GM12878 (cell line): ENCODE measurements around the gene PLA2G5.

Source experiments
- BCL3 ChIP-seq: IDR thresholded peaks from 2 replicates; pipeline ENCODE4 v1.6.1; 2011; ENCODE audit warnings: borderline replicate concordance, low read depth, mild to moderate bottlenecking, moderate library complexity, low read length; ENCODE audit not compliant: insufficient read depth, poor library complexity, severe bottlenecking
- CREB1 ChIP-seq: IDR thresholded peaks from 2 replicates; pipeline ENCODE4 v1.6.1; 2012; ENCODE audit warnings: low read depth, mild to moderate bottlenecking, inconsistent platforms
- CTCF ChIP-seq, 3 experiments: IDR thresholded peaks in 2 of 3; conservative IDR thresholded peaks in 1 of 3; 2 replicates each; pipeline ENCODE4 v1.5.1; 2011; ENCODE audit warnings: low read depth in 3 of 3, low read length in 3 of 3, mild to moderate bottlenecking in 3 of 3, control low read depth in 2 of 3, moderate library complexity in 2 of 3, inconsistent platforms in 1 of 3, mixed read lengths in 1 of 3; ENCODE audit not compliant: control insufficient read depth in 2 of 3, insufficient read depth in 1 of 3; ENCODE audit errors: extremely low read depth in 1 of 3
- EP300 ChIP-seq, 2 experiments: fragments of 150-350 bp in 1 of 2; IDR thresholded peaks; 2 replicates each; pipeline ENCODE4 v1.6.1; 2011 to 2012; ENCODE audit warnings: low read depth in 2 of 2, low read length in 2 of 2, borderline replicate concordance in 1 of 2, improper control_type of control experiment in 1 of 2, inconsistent platforms in 1 of 2; ENCODE audit not compliant: control insufficient read depth in 1 of 2
- NFXL1 ChIP-seq: fragments of 450-650 bp; IDR thresholded peaks from 2 replicates; pipeline ENCODE4 v1.6.1; 2017; ENCODE audit warnings: antibody characterized with exemption, mild to moderate bottlenecking, borderline replicate concordance
- PAX8 ChIP-seq: fragments of 450-650 bp; IDR thresholded peaks from 2 replicates; pipeline ENCODE4 v1.6.1; 2017; ENCODE audit warnings: mild to moderate bottlenecking, moderate library complexity
- POLR2A ChIP-seq: IDR thresholded peaks from 2 replicates; pipeline ENCODE4 v1.6.1; 2011; ENCODE audit warnings: low read depth, mild to moderate bottlenecking, low read length
- POLR2AphosphoS5 ChIP-seq: IDR thresholded peaks from 2 replicates; pipeline ENCODE4 v1.6.1; 2011; ENCODE audit warnings: mild to moderate bottlenecking, low read length, inconsistent platforms
- ZBTB11 ChIP-seq: fragments of 450-650 bp; formaldehyde crosslinking; IDR thresholded peaks from 2 replicates; pipeline ENCODE4 v1.5.0; 2022; ENCODE audit warnings: mild to moderate bottlenecking, missing genetic modification characterization

GRCh38 chr1:20033420-20033819 lies 36.6 kb upstream of the PLA2G5 start:
- TF ChIP-seq CTCF (IDR thresholded peaks at IDR 0.05 in 2 of 3, conservative IDR thresholded peaks at IDR 0.05 in 1 of 3; ENCODE audit: control insufficient read depth in 2 of 3, extremely low read depth in 1 of 3, insufficient read depth in 1 of 3, low read depth in 3 of 3, low read length in 3 of 3) (no peak), POLR2AphosphoS5 (no peak), ZBTB11 (CRISPR knock-in tag) (no peak), CREB1 (no peak), POLR2A (no peak), BCL3 (no peak), PAX8 (no peak), NFXL1 (no peak), EP300 (IDR thresholded peaks at IDR 0.05; ENCODE audit: borderline replicate concordance in 1 of 2, control insufficient read depth in 1 of 2, low read depth in 2 of 2, low read length in 2 of 2) (no peak)
